Gastrocnemius medialis (tissue), 4 donors: ENCODE results near the gene TEX48.

Experiments
- CTCF ChIP-seq, 5 experiments: fragments of 450-650 bp in 3 of 5; fragments of 200-600 bp in 2 of 5; sonication (generic) in 2 of 5; IDR thresholded peaks in 4 of 5; conservative IDR thresholded peaks in 1 of 5; 1 replicate in 4 of 5; 2 replicates in 1 of 5; pipeline ENCODE4 v1.5.1; 2016 to 2019; ENCODE audit warnings: antibody characterized with exemption in 5 of 5, mild to moderate bottlenecking in 3 of 5, moderate library complexity in 3 of 5
- POLR2A ChIP-seq, 2 donors: fragments of 450-650 bp; IDR thresholded peaks; one replicate each; pipeline ENCODE4 v1.6.1; 2017; ENCODE audit warnings: antibody characterized with exemption in 2 of 2, mild to moderate bottlenecking in 2 of 2, moderate library complexity in 2 of 2

- no peak for TF ChIP-seq CTCF (IDR thresholded peaks at IDR 0.05 in 4 of 5, conservative IDR thresholded peaks at IDR 0.05 in 1 of 5)
- no peak for TF ChIP-seq POLR2A (IDR thresholded peaks at IDR 0.05)
Measured at GRCh38 chr9:114680259-114681001, 1.6 kb downstream of the TEX48 start.
